NCI-H2081 (cell line): ENCODE measurements around the gene CHN2.
"Not testable (repeated sequence)": the region's sequence is repeated elsewhere in the genome, so short reads cannot be mapped to it uniquely, and the experiment has no call there.

Experiments
- DNase-seq, 2 experiments: peaks; one replicate each; lab custom pipeline; 2025; lab: John Stamatoyannopoulos, UW

Gene CHN2

DNA sequence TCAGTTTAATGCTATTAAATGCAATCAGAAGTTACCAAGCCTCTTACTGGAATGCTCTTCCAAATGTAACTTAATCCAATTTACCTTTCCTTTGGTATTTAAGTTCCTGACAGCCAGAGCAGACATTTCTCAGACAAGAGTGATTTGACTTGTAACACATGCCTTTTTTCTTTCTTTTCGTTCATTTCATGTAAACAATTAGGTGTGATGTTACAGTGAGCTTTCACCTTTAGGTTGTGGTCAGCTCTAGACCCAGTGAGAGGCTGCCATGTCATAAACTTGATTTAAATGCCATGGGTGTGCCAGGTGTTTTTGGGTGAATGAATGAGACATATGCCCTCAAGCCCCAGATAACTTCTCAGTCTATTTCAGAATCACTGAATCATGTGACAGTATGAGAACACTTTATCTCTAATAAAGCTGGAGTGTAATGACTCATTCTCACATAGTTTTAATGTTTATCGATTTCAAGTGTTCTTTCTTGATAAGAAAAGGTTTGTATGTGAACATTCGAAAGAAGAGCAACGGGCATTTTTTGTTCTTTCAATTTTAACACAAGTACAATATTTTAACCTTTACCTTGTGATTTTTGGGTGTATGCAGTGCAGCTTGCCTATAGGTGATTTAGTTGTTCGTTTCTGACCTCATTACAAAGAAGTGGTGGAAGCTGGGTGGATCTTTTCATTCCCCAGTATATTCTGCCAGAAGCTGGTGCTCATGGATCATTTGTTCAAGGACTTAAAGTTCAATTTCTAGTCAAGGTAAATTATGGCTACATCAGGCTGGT lies 61.5 kb downstream of the CHN2 start:
- DNase-seq: no peak

- no peak for DNase-seq
Observed at GRCh38 chr7:29256693-29257002, 62.1 kb downstream of the CHN2 start.

- DNase-seq: no peak
Observed at GRCh38 chr7:29258951-29259350, 64.4 kb downstream of the CHN2 start.

DNA sequence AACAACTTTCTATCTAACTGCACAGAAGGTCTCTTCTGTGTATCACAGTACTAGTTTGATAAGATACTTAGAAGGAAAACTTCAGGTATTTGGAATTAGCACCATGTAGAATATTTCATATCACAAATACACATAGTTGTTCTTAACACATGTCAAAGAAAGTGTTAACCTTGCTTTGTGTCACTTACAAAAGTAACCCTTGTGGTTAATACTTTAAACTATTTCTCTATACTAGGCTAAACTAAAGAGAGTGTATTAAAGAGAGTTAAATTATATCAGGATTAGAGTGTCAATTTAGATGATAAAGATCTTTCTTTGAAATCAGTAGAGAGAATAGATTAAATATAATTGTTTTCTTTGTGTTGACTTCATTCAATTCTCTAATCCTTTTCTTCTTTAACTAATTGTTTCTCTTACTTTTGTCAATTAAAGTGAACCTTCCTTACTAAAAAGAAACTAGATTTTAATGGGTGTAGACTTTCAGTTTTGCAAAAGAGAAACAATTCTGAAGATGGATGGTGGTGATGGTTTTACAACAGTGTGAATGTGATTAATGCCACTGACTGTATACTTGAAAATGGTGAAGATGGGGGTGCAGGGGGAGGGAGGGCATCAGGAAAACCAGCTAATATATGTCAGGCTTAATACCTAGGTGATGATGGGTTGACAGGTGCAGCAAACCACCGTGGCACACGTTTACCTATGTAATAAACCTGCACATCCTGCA lies 67.8 kb downstream of the CHN2 start:
- DNase-seq: no peak

GRCh38 chr7:29263601-29264207 lies 69.1 kb downstream of the CHN2 start:
- not testable (repeated sequence) for DNase-seq

DNA sequence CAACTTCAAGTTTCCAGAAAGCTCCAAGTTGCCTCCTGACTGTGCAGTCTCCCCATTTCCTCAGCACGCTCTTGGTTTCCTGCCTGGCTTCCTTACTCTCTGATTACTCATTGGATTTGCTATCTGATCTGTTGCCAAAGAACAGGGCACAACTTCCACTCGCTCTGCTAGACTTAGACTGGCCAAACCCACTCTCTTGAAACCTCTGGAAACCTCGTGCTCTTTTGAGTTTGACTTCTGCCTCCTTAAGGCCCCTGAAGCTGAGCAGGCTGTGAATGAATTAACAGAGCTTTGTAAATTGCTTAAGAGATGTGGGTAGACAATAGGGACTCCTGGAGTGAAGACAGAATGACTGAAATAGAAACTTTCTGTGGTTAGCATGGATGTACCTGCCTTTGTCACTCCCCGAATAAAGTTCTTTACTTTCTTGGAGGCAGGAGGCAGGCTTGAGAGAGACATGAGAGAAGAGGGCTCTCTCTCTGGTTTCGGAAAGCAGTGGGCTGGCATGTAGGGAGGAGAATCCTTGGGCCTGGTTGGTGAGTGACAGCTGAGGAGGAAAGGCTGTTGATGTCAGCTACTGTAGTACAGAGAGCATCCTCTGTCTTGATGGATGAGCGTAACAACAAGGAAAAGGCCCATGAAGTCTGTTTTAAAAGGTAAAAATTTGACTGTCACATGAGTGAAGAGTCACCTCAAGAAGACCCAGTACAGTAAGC lies 70.8 kb downstream of the CHN2 start:
- DNase-seq: no peak

- DNase-seq: no peak
Observed at GRCh38 chr7:29269935-29270334, 75.4 kb downstream of the CHN2 start.

GRCh38 chr7:29270594-29271318 lies 76.2 kb downstream of the CHN2 start:
- DNase-seq: no peak

- peak in 1 of 2 experiments; percentile 29 for DNase-seq
Observed at GRCh38 chr7:29271319-29271658, 76.7 kb downstream of the CHN2 start.

DNA sequence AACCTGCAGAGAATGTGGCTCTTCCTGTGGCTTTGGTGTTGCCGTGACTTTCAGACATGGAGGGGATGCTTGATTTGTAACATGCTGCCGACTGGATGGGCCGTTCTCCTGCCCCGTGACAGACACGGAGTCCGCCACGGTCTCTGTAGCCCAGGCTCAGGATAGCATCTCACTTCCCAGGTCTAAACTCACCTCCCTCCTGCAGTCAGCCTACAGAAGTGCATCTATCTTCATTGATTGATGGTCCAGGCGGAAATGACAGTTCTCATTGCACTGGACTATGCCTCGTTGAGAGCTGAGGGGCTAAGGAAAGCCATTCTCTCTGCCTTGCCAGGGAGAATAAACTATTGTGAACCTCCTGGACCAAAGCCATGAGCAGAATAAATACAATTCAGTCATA lies 77.5 kb downstream of the CHN2 start:
- no peak for DNase-seq

DNA sequence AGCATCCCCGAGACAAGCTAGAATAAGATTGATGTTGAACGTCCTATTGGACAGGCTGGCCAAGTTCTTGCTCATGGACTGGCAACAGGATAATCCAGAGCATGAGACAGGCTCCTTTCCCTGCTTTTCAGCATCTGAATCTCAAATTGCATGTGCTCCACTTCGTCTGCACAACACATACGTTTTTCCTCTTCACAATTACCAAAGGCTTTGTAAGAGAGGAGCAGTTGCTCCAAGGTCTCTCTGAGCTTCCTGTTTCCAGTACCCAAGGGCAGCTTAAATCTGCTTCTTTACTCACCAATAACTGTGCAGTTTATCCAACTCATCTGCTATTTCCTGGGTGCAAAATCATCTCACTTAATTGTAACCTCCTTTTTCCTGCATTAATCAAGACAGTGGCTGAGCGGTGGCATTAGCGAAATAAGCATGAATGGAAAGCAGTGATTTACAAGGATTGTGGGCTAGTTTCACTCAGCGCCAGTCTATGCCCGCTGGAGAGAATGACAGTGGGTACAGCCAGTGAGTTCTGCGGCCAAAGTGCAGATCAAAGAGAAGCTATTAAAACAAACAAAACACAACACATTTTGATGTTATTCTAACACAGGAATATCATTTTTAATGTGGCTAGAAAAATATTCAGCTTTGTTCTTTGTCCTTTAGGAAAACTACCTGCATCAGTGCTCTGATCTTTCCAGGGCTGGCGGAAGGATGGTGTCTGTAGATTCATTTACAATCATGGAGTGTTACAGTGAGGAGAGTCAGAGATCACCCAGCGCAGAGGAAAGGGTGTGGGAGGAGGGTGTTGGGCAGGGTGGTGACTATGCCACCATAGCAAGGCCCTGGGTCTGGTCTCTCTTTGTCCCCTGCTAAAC lies 79.8 kb downstream of the CHN2 start:
- DNase-seq: peak in 1 of 2 experiments; percentile 64

DNA sequence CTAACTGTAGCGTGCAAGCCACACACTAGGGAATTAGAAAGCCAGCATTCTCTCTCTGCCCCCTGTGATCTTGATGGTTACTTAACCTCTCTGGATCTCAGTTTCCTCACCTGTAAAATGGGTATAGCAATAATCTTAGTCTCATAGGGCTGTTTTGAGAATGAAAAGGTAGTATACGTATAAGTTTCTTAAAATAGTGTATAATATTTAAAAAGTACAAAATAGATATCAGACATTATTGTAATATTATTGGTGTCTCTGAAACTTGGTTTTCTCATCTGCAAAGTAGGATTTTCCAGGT lies 80.4 kb downstream of the CHN2 start:
- DNase-seq: no peak

- no peak for DNase-seq
Observed at GRCh38 chr7:29275493-29275892, 80.9 kb downstream of the CHN2 start.

DNA sequence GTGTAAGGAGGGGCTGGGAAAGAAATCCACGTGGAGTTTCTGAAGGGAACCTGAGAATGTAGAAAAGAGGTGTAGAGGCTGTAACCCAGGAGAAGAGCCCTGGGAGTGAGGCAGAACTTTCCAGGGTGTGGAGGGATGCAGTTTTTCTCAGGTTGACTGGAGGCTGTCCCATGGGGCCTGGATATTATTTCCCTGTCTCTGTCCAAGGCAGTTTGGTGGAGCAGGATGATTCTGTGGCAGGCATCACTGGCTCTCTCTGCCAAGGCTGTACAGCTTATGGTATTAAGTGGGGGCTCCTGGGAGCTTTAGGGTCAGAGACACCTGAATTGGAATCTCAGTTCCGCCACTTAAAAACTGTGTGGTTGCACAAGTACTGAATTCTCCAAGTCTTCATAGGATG lies 81.6 kb downstream of the CHN2 start:
- no peak for DNase-seq

DNA sequence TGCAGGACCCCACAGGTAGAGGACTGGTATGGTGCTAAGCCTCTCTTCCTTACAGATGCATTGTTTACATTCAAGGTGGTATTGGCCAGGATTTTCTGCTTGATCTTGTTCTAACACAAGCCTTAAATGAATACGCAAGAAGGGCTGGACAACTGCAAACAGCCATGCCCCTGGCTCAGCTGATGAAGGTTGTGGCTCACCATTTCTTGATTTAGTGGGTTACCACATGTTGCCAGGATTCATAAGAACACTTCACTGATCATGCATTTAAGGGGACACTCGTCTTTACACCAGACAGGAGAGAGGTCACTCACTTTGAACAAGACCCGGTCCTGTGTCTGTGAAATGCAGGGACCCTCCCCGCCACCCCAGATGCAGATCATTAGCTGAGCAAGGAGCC lies 82.2 kb downstream of the CHN2 start:
- no peak for DNase-seq

DNA sequence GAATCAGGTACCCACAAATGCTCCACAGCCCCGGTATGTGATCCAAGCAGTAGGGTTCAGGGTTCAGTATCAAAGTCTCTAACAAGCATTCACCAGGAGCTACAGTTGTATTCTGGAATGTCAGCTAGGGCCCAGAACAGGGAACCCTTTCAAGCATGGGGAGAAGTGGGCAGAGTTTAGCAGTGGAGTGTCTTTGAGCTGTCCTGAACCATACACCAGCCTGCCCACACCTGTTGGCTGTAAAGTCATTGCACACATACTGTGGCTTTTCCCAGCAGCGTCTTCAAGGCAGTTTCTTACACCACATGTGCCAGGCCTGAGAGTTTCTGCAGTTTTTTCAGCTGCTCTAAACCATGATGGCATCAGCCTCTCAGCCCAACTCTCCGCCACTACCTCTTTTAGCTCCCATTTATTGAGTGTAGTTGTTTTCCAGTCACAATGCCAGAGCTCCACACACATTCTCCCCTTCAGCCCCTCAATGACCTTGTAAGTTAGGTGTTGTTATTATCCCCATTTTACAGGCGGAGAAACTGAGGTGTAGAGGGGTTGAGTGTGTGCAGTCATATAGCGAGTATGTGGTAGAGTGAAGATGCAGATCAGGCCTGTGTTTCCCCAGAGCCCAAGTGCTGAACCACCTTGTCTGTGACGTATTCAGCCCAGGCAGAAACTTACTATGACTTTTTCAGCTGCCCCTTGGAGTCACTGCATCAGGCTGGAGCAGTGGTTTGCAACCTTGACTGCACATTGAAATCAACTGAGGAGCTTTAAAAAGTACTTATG lies 83.1 kb downstream of the CHN2 start:
- DNase-seq: no peak

DNA sequence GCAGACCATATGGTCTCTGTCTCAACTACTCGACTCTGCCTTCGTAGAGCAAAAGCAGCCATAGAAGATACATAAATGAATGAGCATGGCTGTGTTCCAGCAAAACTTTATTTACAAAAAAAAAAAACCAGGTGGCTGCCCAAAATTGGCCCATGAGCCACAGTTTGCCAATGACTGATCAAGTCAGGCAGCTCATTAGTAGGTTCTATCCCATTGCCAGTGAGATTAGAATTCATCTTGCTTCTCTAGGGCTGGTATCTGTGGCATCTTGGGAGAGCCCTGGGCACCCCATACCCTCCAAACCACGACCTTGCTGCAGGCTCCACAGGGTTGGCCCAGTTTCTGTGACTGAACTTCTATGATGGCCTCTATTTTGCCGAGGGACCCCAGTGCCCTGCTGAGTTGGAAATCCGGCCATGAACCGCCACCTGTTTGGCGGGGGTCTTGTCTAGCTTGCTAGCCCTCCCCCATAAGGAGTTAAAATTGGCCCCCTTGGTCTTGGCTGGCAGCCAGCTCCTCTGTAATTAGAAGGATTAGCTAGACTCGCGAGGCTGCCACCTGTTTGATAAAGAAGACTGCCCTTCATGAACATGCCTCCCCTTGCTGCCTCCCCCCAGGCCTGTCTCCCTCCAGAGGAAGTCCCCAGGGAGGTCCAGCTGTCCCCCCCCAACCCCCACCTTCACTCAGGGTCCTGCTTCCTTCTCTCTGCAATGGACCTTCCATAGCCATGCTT lies 83.9 kb downstream of the CHN2 start:
- peak; percentile 67 to 80 for DNase-seq

- DNase-seq: peak; percentile 69 to 86
Observed at GRCh38 chr7:29281782-29282541, 87.4 kb downstream of the CHN2 start.

GRCh38 chr7:29282819-29283414 lies 88.3 kb downstream of the CHN2 start:
- DNase-seq: peak; percentile 20 to 49
